ENCODE data around the gene HBZ.
"Not testable (repeated sequence)": the region's sequence is repeated elsewhere in the genome, so short reads cannot be mapped to it uniquely, and the experiment has no call there.

Gene HBZ

DNA sequence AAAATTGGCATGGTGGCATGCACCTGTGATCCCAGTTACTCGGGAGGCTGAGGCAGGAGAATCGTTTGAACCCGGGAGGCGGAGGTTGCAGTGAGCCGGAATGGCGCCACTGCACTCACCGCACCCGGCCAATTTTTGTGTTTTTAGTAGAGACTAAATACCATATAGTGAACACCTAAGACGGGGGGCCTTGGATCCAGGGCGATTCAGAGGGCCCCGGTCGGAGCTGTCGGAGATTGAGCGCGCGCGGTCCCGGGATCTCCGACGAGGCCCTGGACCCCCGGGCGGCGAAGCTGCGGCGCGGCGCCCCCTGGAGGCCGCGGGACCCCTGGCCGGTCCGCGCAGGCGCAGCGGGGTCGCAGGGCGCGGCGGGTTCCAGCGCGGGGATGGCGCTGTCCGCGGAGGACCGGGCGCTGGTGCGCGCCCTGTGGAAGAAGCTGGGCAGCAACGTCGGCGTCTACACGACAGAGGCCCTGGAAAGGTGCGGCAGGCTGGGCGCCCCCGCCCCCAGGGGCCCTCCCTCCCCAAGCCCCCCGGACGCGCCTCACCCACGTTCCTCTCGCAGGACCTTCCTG is 27.7 kb downstream of the HBZ start, which contains the start of gene HBQ1:
Gene HBQ1, plus strand, starts transcription at position 359 of the 575 bp plus-strand sequence. Its CDS starts 28 bp downstream, at position 387.
- peak; percentile 37 for DNase-seq

DNA sequence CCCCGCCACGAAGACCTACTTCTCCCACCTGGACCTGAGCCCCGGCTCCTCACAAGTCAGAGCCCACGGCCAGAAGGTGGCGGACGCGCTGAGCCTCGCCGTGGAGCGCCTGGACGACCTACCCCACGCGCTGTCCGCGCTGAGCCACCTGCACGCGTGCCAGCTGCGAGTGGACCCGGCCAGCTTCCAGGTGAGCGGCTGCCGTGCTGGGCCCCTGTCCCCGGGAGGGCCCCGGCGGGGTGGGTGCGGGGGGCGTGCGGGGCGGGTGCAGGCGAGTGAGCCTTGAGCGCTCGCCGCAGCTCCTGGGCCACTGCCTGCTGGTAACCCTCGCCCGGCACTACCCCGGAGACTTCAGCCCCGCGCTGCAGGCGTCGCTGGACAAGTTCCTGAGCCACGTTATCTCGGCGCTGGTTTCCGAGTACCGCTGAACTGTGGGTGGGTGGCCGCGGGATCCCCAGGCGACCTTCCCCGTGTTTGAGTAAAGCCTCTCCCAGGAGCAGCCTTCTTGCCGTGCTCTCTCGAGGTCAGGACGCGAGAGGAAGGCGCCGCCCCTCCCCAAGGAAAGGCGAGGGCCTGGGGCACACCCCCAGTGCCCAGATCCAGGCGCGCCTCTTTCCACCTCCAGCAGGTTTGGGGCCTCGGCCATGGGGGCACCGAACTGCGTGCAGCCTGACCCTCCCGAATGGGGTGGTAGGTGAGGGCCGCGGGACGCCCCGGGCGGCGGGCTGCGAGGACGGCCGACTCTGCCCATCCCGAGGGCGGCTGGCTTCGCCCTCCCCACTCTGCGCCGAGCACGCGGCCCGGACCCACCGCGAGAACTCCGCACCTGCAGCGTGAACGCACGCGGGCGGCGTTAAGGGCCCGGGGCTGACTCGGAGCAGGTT is 28.5 kb downstream of the HBZ start:
- peak; percentile 54 for DNase-seq

DNA sequence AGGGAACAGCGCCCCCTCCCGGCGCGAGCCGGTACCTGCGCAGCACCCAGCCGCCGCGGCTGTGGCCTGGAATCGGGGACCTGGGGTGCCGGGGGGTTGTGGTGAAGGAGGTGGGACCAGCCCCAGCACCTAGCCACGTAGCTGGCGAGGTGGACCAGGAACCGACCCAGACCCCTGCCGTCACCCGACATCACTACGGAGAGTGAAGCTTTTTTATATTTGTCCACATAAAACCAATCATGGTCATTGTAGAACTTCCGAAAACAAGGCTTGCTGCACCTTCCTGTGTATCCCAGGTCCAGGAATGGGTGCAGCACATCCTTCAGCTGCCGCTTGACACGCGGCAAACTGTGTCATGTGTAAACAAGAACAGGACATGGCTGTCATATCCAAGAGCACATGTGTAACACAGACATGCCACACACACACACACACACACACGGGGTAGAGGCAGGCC is 29.1 kb downstream of the HBZ start:
- no peak for DNase-seq

DNA sequence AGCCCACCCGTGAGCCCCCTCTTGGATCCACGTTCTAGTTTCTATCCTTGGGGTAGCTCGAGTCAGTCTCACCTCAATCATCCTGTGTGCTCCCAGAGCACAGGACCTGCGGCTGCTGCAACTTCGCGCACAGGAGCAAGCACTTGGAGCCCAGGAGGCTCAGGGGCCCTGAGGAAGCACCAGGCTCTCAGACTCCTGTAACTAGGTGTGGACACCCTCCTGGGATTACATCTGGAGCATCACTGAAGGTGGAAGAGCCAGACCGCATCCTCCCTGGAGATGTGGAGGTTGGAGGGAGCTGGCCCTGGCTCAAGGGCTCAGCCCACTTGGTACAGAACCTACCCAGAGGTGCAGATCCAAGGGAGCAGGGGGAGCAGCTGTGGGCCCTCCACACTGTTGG is 30.6 kb downstream of the HBZ start:
- no peak for DNase-seq

DNA sequence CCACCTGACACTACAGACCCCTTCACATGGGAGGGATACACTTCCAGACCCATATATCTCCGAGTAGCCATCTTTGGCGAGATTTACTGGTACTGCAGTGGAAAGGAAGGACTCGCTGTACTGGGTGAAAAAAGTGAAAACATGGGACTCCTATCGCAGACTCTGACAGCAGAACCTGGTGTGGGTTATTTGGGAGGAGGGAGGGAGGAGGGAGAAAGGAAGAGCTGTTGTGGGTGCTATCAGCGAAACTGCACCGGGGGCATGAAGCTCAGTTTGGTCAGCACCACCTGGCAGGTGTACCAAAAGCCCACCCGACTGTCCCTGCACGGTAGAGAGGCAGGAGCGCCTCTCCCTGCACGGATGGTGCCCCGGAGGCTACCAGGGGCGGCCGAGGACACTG is 32.8 kb downstream of the HBZ start:
- DNase-seq, result no peak

DNA sequence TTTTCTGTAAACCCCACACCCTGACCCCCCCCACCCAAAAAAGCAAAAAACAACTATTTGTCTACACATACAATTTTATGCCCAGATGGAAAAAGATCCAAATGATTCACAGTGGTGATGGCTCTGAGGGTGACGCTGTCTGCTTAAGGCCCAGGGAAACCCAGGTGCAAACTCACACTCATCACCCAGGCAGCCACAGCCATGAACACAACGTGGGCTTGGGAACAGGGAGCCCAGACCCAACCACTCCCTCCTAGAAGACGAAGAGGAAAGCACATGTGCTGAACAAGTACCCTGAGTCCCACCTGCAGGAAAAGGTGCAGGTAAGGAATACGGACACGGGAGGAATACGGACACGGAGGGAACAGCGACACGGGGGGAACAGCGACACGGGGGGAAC is 33.2 kb downstream of the HBZ start:
- DNase-seq, result no peak

DNA sequence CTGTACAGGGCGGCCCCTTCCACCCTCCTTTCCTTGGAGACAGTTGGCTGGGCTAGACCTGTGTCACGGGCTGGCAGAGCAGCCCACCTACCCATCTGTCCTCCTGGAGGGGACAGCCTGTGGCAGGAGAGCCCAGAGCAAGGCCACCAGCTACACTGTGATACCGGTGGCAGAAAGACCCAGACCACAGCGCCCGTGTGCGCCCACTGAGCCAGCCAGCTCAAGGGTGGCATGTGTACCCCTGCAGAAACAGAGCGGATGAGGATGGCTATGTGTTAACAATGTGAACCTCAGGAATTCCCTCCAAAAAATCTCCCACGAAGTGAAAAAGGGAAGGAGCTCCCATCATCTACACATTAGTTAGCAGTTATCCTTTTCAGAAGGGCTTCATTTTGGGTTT is 34.9 kb downstream of the HBZ start:
- no peak for DNase-seq

DNA sequence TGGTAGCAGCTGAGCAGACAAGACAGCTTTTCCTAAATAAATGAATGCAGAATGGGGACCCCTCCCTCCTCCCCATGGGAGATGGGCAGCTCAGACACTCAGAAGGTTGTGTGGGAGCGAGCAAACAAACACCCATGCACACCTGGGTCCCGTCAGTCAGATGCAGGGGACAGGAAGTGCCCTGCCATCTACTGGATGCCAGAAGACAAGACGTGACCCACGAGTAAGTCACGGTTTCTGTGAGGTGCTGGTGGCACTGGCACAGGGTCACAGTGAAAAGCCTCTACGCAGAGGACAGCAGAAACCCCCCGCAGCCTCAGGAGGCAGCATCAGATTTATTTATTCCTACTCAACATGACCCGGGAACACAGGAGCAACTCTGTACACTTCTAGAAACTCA is 36.2 kb downstream of the HBZ start:
- no peak for DNase-seq

DNA sequence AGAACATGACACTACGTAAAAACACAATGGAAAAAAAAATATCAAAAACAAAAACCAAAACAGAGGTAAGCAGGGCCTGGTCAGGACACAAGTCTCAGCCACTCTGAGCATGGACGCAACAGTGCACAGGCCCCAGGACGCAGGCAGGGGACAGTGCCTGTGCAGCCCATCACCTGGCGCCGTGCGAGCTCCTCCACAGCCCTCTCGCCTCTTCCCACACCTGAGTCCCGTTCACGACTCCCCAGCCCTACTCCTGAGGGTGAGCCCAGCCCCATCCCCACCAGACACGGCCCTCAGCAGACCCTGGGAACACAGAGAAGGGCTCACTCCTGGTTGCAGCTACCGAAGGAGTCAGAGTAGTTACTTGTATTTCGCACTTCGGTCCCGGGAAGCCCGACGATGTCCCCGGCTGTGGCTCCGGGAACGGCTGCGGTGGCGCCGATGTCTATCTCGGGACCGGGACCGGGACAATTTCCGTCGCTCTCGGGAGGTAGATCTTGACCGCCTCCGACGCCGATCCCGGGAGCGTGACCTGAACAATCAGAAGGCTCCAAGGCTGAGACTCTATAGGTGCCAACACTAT is 37.3 kb downstream of the HBZ start:
- no peak for DNase-seq

DNA sequence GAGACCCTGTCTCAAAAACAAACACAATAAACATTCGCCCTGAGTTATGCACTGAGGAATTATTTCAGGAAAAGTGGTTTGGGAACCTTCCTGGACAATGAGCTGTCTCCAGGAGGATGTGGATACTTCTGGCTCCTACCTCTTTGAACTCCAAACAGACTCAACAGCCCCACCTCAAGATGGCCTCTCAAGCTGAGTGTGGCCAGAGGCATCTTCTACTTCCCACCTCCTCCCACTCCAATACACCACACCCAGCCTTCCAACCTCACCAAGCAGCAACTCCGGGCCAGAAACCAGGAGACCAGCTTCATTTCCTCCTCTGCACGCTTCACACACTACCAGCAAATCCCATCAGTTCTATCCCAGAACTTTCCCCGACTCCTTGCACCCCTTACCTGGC is 39.4 kb downstream of the HBZ start:
- DNase-seq, result no peak

DNA sequence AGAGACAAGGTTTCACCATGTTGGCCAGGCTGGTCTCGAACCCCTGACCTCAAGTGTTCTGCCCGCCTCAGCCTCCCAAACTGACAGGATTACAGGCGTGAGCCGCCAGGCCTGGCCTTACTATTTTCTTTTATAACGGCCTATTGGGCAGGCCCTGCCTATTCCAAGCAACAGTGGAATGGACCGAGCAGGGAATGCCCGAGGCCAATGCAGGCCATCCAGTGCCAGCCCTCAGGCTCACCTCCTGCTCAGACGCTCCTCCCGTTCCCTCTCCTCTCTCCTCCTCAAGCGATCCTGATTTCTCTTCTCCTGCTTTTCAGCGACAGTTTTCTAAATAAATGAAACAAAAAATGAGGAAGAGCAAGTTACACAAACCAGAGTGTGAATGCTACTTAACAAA is 40.2 kb downstream of the HBZ start:
- no peak for DNase-seq

DNA sequence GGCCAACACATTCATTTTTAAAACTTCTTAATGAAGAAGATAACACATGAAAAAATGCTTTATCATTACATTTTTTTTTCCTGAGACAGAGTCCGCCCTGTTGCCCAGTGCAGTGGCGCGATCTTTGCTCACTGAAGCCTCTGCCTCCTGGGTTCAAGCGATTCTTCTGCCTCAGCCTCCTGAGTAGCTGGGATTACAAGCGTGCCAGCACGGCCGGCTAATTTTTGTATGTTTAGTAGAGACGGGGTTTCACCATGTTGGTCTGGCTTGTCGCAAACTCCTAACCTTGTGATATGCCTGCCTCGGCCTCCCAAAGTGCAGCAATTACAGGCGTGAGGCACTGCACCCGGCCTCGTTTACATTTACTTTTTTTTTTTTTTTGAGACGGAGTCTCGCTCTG is 41.0 kb downstream of the HBZ start:
- DNase-seq, result no peak

DNA sequence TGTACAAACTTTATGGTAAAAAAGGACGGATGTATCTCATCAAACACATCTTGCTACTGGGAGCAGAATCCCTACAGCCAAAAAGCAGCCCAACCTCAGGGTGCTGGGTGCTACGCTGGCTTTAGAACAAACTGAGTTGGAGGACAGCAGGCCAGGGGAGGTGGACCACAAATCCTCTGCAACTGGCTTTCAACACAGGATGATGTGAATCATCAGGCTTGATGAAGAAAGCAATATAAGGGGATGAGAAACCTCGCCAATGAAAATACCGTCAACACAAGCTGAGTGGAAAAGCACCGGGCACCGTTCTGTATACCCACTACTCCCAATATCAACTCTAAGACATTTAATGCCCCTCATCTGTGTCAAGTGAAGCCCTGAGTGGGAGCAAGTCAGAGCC is 42.1 kb downstream of the HBZ start:
- no peak for DNase-seq

DNA sequence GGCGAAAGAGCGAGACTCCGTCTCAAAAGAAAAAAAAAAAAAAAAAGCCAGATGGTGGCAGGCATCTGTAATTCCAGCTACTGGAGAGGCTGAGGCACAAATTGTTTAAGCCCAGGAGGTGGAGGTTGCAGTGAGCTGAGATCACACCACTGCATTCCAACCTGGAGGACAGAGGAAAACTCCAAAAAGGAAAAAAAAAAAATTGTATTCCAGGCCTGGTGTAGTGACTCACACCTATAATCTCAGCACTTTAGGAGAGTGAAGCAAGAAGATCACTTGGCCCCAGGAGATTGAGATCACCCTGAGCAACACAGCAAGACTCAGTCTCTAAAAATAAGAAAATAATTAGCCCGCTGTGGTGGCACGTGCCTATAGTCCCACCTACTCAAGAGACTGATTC is 47.9 kb downstream of the HBZ start:
- no peak for DNase-seq

DNA sequence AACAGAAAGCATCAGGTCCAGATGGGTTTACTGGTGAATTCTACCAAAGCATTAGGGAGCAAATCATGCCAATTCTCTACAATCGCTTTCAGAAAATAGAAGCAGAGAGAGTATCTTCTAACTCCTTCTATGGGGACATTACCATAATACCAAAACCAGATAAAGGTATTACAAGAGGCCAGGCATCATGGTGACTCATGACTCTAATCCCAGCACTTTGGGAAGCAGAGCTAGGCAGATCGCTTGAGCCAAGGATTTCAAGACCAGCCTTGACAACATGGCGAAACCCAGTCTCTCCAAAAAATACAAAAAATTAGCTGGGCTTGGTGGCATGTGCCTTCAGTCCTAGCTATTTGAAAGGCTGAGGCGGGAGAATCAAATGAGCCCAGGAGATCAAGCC is 50.8 kb downstream of the HBZ start:
- DNase-seq, result no peak

DNA sequence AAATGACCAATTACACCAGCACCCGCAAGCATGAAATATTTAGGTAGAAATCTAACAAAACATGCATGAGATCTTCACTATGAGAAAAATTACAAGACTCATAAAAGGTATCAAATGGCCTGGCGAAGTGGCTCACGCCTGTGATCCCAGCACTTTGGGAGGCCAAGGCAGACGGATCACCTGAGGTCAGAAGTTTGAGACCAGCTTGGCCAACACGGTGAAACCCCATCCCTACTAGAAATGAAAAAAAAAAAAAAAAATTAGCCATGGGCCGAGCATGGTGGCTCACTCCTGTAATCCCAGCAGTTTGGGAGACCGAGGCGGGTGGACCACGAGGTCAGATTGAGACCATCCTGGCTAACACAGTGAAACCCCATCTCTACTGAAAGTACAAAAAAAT is 51.6 kb downstream of the HBZ start:
- DNase-seq, result not testable (repeated sequence)
